ENCODE measurements around the gene DHRS7.
A peak's percentile ranks its signal among the peaks of the same experiment; 100 is the strongest.
"Not testable (repeated sequence)": the region's sequence is repeated elsewhere in the genome, so short reads cannot be mapped to it uniquely, and the experiment has no call there.

DHRS7 gene

GRCh38 chr14:60134702-60135101 is 30.5 kb downstream of the DHRS7 start:
- DNase-seq (ENCODE audit: low read depth): no peak

- no peak for DNase-seq (ENCODE audit: low read depth)
These were observed 31.7 kb downstream of the DHRS7 start for GRCh38 chr14:60133487-60133886.

- no peak for DNase-seq (ENCODE audit: low read depth)
These were observed 39.3 kb downstream of the DHRS7 start for GRCh38 chr14:60125918-60126317.

GRCh38 chr14:60116181-60116580 is 49.0 kb downstream of the DHRS7 start:
- no peak for DNase-seq (ENCODE audit: low read depth)

GRCh38 chr14:60114881-60115280 is 50.3 kb downstream of the DHRS7 start:
- no peak for DNase-seq (ENCODE audit: low read depth)

- DNase-seq (ENCODE audit: low read depth): no peak
These were observed 53.5 kb downstream of the DHRS7 start for GRCh38 chr14:60111732-60112131.

- DNase-seq (ENCODE audit: low read depth): no peak
These were observed 57.7 kb downstream of the DHRS7 start for GRCh38 chr14:60107477-60107876.

GRCh38 chr14:60106339-60106738 is 58.9 kb downstream of the DHRS7 start:
- DNase-seq (ENCODE audit: low read depth): no peak

- DNase-seq (ENCODE audit: low read depth): peak; percentile 65
These were observed 62.8 kb downstream of the DHRS7 start for GRCh38 chr14:60102389-60102788.

GRCh38 chr14:60101786-60102185 is 63.4 kb downstream of the DHRS7 start:
- no peak for DNase-seq (ENCODE audit: low read depth)

GRCh38 chr14:60099855-60100254 is 65.3 kb downstream of the DHRS7 start:
- not testable (repeated sequence) for DNase-seq (ENCODE audit: low read depth)

GRCh38 chr14:60097974-60098373 is 67.2 kb downstream of the DHRS7 start:
- no peak for DNase-seq (ENCODE audit: low read depth)

- DNase-seq (ENCODE audit: low read depth): no peak
These were observed 69.3 kb downstream of the DHRS7 start for GRCh38 chr14:60095781-60096450.

- DNase-seq (ENCODE audit: low read depth): no peak
These were observed 70.0 kb downstream of the DHRS7 start for GRCh38 chr14:60095231-60095630.

- DNase-seq (ENCODE audit: low read depth): no peak
These were observed 70.8 kb downstream of the DHRS7 start for GRCh38 chr14:60094306-60094897.

Measured in GM04504 (cell line).